NCI-H146 treated with DMSO at 0.1 percent for 48 hours (cell line): ENCODE measurements around the gene VEPH1.

Source experiments
- DNase-seq: peaks from one replicate; lab custom pipeline; 2025; ENCODE audit not compliant: unreplicated experiment; lab: John Stamatoyannopoulos, UW

Gene VEPH1

GRCh38 chr3:157526036-157526435, 22.8 kb upstream of the VEPH1 start:
- no peak for DNase-seq

DNA sequence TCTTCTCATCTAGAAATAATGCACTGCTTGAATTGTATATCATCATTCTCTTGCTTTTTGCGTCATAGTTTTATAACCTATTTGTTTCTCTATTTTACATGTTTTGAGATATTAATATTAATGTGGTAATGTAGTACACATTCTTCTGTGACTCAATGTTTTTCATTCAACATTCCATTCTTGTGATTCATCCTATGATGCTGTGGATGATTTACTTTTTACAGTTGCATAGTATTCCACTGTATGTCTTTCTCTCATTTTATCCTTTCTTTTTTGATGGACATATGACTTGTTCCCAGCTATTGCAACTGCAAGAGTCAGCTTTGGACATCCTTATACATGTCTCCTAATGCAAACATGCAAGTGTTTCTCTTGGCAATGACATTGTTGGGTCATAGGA, 20.6 kb upstream of the VEPH1 start:
- no peak for DNase-seq

DNA sequence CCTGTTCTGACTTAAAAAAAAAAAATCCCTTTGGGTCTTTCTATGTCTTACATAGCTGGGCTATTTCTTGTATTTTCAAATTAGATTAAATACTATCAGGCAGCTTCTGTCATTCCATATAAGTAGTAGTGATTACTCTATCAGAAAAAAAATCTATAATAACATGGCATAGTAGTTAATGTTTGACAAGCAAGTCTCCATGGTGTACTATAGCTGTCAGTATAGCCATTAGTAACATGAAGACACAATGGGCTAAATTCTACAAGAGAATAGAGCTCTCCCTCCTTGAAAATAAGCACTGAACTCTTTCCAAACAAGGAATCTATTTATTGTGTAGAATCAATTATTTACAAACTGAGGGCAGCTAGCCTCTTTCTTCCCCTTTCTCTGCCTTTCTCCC, 19.4 kb upstream of the VEPH1 start:
- no peak for DNase-seq

GRCh38 chr3:157520485-157521150, 17.4 kb upstream of the VEPH1 start:
- DNase-seq, result no peak

GRCh38 chr3:157518881-157519280, 15.7 kb upstream of the VEPH1 start:
- DNase-seq, result no peak

- DNase-seq, result no peak
These were observed 13.7 kb upstream of the VEPH1 start for GRCh38 chr3:157516928-157517327.

- DNase-seq, result no peak
These were observed 12.2 kb upstream of the VEPH1 start for GRCh38 chr3:157515398-157515797.

DNA sequence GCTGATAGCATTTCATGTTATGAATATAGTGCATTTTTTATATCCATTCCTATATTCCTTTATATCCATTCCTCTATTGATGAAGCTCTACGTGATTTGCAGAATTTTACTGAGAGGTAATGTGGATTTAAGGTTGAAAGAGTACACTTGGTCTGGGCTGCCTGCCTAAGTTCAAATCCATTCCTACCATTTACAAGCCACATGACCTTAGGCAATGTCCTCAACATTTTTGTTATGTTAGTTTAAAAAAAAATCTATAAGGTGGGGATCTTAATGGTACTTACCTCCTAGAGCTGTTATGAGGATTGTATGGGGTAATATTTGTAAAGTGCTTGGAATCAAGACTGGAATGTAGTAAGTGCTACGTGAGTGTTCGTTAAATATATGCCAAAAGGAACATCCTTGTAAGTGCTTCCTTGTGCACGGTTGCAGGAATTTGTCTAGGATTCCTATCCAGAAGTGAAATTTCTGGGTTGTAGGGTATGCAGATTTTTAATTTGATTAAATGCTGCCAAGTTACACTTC, 11.2 kb upstream of the VEPH1 start:
- no peak for DNase-seq

DNA sequence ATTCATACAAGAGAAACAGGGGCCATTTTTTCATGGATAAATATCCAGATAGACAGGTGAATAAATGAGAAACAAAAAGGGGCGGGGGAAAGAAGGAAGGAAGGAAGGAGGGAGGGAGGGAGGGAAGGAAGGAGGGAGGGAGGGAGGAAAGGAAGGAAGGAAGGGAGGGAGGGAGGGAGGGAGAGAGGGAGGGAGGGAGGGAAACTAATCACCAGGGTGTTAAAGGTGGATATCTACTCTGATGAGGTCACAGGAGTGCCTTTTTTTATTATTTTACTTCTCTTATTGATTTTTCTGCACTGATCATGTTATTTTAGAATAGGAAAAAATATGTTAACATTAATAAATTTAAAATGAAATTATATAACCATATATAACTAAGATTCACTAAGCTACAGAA, 10.4 kb upstream of the VEPH1 start:
- DNase-seq, result no peak

- DNase-seq, result no peak
These were observed 9.3 kb upstream of the VEPH1 start for GRCh38 chr3:157512534-157512933.

DNA sequence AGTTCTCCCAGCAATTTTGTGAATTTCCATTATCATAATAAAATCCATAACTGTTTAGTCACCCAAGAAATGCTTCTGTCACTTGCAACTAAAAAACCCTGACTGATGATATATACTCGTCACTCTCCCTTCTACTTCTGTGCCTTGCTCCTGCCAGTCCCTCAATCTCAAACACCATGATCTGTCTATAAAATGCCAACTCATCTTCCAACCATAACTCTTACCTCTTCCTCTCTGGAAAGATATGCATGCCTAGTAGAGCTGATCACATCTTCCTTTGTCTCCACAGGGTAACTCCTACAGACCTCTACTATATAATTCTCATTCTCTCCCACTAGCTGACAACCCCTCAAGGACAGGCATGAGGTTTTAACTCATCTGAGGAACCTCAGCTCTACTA, 5.2 kb upstream of the VEPH1 start:
- DNase-seq, result no peak

GRCh38 chr3:157501863-157502262, 1.4 kb downstream of the VEPH1 start:
- no peak for DNase-seq

DNA sequence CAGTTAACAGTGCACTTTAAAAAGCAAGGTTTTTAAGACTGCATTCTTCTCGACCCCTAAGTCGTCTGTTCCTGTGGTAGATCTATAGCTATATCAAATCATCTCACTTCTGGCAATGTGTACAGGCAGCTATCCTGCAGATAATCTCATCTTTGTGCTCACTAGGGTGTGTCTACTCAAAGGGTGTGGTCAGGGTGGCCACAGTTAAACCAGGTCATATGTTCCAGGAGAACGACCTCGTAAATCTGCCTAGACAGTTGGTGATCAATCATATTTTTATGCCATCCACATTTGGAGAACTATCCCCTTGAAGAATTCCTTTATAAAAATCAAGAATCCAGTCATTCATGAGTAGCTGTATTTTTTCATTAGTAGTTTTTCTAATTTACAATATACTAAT, 3.0 kb downstream of the VEPH1 start:
- DNase-seq, result peak; percentile 51

GRCh38 chr3:157499342-157499963, 3.8 kb downstream of the VEPH1 start:
- DNase-seq, result peak; percentile 60

GRCh38 chr3:157498371-157498770, 4.8 kb downstream of the VEPH1 start:
- peak; percentile 48 for DNase-seq

DNA sequence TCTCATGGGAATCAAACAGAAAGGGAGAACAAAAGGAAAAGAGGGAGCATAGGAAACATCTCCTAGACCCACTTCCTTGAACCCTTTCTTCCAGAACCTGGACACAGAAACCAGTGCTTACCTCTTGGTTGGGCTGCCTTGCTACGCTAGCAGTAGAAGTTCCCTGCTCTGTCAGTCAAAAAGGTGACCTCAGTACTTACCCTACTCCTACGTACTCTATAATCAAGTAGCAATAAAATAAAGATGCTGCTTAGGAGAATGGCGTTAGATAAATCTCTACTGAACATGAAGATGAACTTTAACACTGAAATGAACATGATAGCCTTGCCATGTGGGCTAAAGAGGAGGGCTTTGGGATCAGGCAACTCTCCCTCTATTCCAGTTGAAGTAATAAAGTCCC, 7.4 kb downstream of the VEPH1 start:
- DNase-seq, result no peak

- peak; percentile 99 for DNase-seq
These were observed 8.5 kb downstream of the VEPH1 start for GRCh38 chr3:157494581-157495281.

DNA sequence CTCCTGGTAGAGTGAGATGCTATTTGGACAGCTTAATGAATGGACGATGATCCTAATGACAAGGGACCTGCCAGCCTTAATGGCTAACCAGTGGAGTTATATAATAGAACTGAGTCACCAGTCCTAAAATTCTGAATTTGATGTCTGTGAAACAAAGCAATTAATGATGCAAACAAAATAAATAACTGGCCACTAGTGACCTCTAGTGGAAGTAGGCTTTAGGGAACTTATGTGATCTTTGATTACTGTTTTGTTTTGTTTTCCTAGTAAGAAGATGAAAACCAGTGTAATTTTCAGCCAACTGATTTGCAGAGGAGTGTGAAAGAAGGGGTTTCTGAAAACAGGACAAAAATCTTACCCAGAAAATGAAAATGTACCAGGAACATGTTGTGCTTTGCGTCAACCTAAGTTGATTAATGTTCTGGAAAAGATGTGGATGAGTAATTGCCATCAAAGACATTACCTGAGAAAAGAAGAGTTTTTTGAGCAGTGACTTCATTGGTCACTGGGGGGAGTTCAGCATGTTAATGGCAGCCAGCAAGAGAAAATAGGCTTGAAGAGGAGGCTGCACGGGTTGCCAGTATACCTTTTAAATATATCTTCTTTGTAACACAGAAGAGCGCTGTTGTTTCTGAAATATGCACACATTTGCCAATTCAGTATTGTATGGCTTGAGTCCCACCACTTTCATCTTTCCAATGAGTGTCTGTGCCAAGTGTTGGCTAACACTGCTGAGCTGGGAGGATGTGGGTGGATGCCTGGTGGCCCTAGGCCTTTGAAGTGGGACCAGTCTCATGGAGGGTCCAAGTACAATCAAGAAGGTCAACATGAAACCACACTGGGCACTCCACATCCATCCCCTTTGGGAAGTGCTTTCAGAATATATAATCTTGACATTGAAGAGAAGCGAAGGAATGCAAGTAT, 9.3 kb downstream of the VEPH1 start:
- DNase-seq, result peak; percentile 67

DNA sequence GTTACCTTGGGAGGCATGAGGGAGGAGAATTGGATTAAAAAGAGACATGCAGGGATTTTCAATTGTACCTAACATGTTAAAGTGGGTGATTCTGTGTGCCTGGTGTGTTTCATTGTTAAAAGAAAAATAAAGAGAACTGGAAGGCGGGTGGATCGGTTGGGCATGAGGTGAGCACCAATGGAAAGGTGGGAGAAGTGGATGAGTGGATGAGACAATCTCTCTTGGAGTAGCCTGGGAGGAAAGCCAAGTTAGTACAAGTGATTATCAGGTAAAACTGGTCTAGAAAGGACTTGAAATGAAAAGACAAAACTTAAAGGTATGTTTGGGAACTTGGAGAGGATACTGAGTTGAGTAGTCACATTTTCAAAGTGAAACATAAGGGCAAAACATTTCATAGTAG, 12.1 kb downstream of the VEPH1 start:
- DNase-seq, result no peak

GRCh38 chr3:157488144-157488543, 15.1 kb downstream of the VEPH1 start:
- DNase-seq, result no peak

DNA sequence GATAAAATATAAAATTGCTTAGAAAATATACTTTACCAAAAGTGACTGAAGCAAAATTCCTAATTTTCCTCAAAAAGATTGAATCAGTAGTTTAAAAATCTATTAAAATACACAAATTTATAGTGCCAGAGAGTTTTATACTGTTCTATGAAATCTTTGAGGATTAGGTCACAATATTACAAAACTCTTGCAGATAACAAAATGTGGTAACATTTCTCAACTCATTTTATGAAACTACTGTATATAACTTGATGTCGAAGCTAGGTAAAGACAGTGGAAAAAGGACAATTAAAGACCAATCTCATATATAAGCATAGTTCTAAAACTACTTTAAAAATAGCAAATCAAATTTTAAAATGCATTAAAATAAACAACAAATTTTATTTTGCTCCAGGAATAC, 15.9 kb downstream of the VEPH1 start:
- DNase-seq, result no peak
